ENCODE data around the gene LRRC32. TPM values are rescaled to one million over a fixed set of nuclear protein-coding genes. Genes with fewer than 3 reads are reported as not detected.
"Not testable (repeated sequence)": the region's sequence is repeated elsewhere in the genome, so short reads cannot be mapped to it uniquely, and the experiment has no call there.

The LRRC32 gene
- total RNA-seq, 1 experiment from 2014 or later: not detected

DNA sequence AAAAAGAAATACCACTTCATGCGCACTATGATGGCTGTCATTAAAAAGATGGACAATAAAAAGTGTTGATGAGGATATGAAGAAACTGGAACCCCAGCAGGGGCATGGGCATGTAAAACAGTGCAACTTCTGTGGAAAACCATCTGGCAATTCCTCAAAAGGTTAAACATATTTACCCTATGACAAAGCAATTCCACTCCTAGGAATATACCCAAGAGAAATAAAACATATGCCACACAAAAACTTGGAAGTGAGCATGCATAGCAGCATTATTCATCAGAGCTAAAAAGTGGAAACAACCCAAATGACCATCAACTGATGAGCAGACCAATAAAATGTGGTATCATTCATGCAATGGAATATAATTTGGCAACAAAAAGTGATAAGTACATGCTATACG, 50.1 kb downstream of the LRRC32 start:
- no peaks in the 10 kb centered on the region for H3K27me3 ChIP-seq
- H3K9me3 ChIP-seq: peaks cover 8% of the 10 kb centered on the region
- H3K36me3 ChIP-seq: no peaks in the 10 kb centered on the region
- no peak overlapping the region for H3K4me3 ChIP-seq
- DNase-seq: no peak

DNA sequence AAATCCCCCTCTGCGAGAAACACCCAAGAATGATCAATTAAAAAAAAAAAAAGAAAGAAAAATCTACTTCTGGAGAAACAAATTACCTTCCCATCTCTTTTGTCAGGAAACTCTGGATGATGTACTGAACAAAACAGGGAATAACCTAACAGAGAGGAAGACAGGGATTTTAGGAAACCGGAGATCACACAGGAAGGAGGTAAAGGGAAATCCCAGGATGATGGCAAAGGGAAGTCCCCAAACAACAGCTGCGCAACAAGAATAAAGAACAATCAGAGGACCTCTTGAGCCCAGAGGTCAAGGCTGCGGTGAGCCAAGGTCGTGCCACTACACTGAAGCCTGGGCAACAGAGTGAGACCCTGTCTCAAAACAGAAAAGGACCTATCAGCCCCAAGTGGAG, 50.7 kb downstream of the LRRC32 start:
- not testable (repeated sequence) for H3K9me3 ChIP-seq, H3K4me3 ChIP-seq, H3K36me3 ChIP-seq, DNase-seq, H3K27me3 ChIP-seq

DNA sequence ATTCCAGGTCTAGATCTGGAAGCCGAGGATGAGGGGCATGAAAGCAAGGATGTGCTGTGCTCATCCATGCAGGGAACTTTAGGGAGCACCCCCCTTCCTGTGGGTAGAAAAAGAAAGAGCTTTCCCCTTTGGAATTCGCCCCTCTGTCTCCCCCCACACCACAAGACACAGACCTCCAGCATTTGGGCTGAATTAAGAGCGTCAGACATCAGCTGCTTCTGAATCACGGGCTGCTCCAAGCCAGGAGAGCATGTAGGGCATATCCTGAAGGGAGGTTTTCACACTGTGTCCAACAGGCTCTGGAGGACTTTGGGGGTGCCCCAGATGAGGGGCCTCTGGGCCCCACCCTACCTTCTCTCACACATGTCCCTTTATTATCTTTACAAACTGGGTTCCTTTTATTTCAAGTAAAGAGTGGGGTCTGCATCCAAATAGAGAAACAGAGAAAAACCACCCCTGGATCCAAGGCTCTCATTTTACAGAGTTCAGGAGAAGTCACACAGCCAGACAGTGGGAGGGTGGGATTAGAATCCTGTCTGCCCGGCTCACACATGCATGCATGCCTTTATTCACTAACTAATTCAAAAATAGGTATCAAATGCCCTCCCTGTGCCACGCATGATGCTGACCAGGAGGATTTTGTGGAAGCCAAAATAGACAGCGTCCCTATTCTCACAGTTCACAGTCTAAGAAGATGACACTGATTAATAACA, 52.8 kb downstream of the LRRC32 start:
- H3K4me3 ChIP-seq: no peak overlapping the region
- H3K9me3 ChIP-seq: peaks cover 7% of the 10 kb centered on the region
- no peaks in the 10 kb centered on the region for H3K36me3 ChIP-seq
- no peaks in the 10 kb centered on the region for H3K27me3 ChIP-seq
- DNase-seq: no peak

DNA sequence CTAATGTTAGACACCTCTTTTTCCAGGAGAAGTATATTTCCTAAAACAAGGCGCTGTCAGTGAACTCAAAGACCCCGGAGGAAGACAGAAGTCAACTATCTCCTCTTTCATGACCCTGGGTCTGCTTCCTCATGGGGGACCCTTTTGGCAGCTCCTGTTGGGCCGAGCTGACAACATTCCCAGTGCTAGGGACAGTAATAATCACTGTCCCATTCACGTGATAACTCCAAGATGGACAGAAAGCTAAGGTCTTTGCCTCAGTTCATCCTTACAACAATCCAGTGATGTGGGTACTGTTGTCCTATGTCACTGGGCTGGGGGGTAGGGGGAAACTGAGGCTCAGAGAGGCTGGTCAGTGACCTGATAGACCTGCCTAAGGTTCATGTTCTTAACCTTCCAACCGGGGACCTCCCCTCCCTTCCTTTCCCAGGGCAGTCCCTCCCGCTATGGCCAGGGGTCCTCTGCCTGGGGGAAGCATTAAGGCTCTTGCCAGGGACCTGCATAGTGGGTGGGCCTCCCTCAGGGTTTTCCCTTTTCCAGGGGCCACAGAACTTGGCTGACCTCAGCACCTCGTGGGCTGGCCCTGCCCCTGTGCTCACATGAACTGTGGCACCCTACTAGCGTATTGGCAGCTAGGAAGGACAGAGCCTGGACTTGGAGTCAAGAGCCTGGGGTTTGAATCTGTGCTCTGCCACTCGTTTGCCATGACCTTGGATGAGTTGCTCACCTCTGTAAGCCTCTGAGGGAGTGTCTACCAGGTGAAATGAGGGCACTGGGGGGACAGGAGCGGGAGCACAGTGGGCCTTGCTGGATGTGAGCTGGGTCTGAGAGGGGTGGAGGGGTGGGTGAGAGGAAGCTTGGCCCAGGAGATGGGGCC, 53.6 kb downstream of the LRRC32 start:
- Histone ChIP-seq H3K4me3 (no peak overlapping the region), H3K9me3 (peaks cover 7% of the 10 kb centered on the region), H3K36me3 (no peaks in the 10 kb centered on the region), H3K27me3 (no peaks in the 10 kb centered on the region)
- DNase-seq: no peak

DNA sequence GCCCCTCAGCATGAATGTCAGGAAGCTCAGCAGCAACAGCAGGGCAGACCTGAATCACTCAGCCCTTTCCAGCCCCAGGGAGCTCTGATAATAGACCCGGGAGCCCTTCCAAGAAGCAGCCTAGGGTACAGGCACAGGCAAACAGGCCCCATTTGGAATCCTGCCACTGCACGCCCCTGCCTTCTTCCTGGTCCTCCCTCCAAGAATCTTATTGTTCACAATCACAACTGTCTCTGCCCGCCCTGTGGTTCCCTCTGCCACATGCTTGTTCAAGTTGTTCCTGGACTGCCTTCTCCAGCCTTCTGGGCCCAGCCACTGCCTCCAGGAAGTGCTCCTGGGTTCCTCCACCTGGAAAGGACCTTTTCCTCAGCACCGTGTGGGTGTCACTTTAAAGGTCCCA, 54.6 kb downstream of the LRRC32 start:
- Histone ChIP-seq H3K4me3 (no peak overlapping the region), H3K9me3 (peaks cover 7% of the 10 kb centered on the region), H3K27me3 (no peaks in the 10 kb centered on the region), H3K36me3 (no peaks in the 10 kb centered on the region)
- peak; percentile 94 for DNase-seq

DNA sequence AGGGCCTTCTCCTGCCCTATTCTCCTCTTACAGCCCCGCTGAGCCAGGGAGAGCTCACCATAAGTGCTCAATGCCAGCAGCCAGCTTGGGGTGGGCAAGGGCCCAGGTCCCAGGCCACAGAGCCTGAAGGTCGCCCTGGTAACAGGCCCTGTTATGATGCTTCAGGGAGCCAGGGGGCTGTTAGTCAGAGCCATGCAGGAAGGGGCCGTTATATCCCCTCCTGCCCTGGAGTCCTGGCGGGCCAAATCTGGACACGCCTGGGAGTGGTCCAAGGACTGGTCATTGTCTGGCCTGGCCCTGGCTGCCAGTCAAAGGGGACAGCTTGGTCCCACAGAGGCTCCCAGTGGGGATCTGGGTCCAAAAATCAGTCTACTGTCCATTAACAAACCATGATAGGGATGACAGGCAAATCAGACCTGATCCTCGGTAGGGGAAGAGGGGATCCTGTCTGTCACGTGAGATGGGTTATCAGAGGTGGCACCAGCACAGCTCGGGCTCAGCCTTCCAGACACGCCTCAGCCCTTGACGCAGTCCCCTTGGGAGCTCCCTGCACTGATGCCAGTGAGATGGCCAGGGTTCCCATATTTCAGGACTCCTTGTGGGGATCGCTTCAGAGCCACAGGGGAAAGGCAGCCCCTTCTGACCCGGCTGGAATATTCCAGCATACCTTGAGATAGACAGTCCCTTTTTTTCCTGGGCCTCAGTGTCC, 55.9 kb downstream of the LRRC32 start:
- Histone ChIP-seq H3K36me3 (no peaks in the 10 kb centered on the region), H3K9me3 (peaks cover 7% of the 10 kb centered on the region), H3K4me3 (no peak overlapping the region), H3K27me3 (no peaks in the 10 kb centered on the region)
- DNase-seq: peak; percentile 96

DNA sequence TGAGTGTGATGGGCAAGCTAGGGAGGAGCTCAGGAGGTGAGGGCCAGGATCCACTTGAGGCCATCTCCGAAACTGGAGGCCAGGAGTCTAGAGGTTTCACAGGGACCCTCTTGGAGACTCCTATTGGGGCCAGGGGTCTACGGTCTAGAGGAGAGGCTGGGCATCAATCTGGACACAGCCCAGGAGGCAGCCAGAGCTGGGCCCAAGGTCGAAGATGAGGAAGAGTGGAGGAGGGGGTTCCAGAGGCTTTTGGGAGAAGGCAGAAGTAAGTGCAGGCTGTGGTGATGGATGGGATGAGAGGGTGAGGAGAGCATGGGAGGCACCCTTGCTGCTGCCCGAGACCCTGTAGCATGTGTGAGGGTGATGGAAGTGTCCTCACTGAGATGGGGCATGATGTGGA, 56.6 kb downstream of the LRRC32 start:
- DNase-seq: no peak
- H3K9me3 ChIP-seq: peaks cover 5% of the 10 kb centered on the region

DNA sequence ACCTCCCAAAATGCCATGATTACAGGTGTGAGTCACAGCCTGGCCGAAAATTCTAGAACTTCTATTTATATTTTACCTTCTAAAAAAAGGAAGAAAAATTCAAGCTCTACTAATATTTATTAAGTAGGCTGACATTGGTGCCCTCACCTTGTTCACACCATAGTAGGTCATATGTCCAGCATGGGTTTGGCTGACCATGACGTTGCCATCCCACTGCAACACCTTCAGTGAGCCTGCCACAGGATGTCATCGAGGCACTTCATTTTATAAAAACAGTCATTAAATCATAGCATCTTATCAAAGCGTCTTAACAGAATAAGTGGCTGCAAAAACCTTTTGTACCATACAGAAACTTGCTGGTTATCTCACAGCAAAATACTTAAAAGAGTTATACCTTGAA, 58.3 kb downstream of the LRRC32 start:
- Histone ChIP-seq H3K9me3 (no peaks in the 10 kb centered on the region), H3K4me3 (no peak overlapping the region), H3K27me3 (no peaks in the 10 kb centered on the region), H3K36me3 (no peaks in the 10 kb centered on the region)
- DNase-seq: no peak

More for the DNA sequence above, 56.6 kb downstream of the LRRC32 start:
- Histone ChIP-seq H3K4me3 (no peak overlapping the region), H3K36me3 (no peaks in the 10 kb centered on the region), H3K27me3 (no peaks in the 10 kb centered on the region)

DNA sequence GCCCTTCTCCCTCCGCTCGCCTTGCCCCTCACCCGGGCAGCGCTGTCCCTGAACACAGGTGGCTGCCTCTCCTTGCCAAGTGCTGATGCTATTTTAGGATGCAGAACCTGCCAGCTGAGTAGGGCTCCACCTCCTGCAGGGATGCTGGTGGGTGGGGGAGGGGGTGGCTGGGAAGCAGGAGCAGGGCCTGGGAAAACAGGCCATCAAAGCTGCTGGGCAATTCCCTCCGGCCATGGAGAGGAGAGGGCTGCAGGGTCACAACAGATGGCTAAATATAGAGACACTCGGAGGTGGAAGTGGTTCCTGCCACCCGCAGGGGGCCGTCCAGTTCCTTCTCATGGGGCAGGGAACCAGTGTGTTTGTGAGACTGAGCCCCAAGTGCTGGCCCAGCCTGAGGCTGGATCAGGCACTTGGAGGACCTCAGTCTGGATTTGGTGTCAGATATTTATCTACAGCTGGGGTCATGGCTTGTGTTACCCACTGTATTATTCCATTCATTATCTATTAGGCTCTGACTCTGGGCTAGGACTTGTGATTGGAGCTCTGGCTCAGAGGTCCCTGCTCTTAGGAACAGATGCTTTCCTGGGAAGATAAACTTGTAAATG, 59.6 kb downstream of the LRRC32 start:
- no peak overlapping the region for H3K4me3 ChIP-seq
- peaks cover 2% of the 10 kb centered on the region; the same call in 1 of the 2 replicates for H3K9me3 ChIP-seq
- no peaks in the 10 kb centered on the region for H3K27me3 ChIP-seq
- DNase-seq: no peak
- no peaks in the 10 kb centered on the region for H3K36me3 ChIP-seq

DNA sequence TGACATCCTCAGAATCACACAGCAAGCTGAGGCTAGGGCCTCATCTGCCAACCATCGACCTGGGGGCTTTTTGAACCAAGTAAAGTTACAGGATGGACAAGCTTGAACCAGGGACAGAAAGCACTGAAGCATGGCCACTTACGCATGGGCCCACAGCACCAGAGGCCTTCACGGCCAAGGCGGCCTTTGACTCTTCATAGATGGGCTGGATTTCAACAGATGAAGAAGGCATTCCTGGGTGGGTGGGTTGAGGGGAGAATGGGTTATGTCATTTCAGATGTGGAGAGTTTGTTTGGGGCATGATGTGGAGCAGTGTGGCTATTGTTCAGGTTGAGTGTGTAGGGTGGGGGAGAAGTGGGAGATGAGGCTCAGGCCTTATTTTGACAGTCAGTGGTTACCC, 60.2 kb downstream of the LRRC32 start:
- Histone ChIP-seq H3K36me3 (no peaks in the 10 kb centered on the region), H3K4me3 (no peak overlapping the region), H3K27me3 (no peaks in the 10 kb centered on the region), H3K9me3 (peaks cover 4% of the 10 kb centered on the region; the same call in 1 of the 2 replicates)
- DNase-seq: no peak

DNA sequence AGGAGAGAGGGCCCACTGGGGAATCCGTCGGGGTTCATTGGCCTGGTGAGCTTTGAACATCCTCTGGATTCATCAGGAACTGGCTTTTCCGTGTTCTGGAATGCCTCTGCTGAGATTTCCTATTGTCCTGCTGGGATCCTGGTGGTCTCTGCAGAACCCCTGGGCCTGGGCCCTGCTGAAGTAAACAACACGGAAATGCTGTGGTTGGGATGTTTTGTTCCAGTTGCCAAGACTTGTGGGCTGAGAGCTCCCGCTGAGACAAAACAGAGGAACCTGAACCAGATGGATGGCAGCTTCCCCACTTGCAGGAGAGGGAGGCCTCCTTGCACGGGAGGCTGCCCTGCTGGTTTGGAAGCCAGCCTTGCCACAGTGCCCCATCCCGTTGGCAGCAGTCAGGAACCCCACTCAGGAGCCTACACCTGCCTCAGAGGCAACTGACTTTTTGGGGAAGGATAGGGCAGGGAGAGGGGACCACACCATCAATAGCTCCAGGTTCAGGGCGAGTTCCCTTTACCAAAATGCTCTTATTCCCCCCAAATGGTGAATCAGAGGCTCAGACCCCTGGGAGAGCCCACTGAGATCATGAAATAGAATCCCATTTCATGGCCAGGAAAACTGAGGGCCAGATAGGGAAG, 60.7 kb downstream of the LRRC32 start:
- H3K36me3 ChIP-seq: no peaks in the 10 kb centered on the region
- H3K9me3 ChIP-seq: peaks cover 4% of the 10 kb centered on the region; the same call in 1 of the 2 replicates
- H3K4me3 ChIP-seq: no peak overlapping the region
- peak; percentile 74 for DNase-seq
- H3K27me3 ChIP-seq: no peaks in the 10 kb centered on the region

DNA sequence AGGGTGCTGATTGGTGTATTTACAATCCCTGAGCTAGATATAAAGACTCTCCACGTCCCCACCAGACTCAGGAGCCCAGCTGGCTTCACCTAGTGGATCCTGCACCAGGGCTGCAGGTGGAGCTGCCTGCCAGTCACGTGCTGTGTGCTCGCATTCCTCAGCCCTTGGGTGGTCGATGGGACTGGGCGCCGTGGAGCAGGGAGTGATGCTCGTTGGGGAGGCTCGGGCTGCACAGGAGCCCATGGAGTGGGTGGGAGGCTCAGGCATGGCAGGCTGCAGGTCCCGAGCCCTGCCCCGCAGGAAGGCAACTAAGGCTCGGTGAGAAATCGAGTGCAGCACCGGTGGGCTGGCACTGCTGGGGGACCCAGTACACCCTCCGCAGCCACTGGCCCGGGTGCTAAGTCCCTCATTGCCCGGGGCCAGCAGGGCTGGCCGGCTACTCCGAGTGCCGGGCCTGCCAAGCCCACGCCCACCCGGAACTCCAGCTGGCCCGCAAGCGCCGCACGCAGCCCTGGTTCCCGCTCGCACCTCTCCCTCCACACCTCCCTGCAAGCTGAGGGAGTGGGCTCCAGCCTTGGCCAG, 61.6 kb downstream of the LRRC32 start:
- not testable (repeated sequence) for H3K27me3 ChIP-seq, DNase-seq, H3K9me3 ChIP-seq, H3K36me3 ChIP-seq, H3K4me3 ChIP-seq

DNA sequence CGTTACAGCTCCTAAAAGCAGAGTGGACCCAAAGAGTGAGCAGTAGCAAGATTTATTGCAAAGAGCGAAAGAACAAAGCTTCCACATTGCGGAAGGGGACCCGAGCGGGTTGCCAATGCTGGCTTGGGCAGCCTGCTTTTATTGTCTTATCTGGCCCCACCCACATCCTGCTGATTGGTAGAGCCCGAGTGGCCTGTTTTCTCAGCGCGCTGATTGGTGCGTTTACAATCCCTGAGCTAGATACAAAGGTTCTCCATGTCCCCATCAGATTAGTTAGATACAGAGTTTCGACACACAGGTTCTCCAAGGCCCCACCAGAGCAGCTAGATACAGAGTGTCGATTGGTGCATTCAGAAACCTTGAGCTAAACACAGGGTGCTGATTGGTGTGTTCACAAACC, 62.3 kb downstream of the LRRC32 start:
- DNase-seq, H3K9me3 ChIP-seq, H3K36me3 ChIP-seq, H3K27me3 ChIP-seq, H3K4me3 ChIP-seq: not testable (repeated sequence)

Measured in MG63 (cell line).